ENCODE measurements around the gene CSRNP2.

CSRNP2 gene

GRCh38 chr12:51076236-51076930 lies 7.0 kb downstream of the CSRNP2 start:
- Histone ChIP-seq H3K27ac (ENCODE audit: low read length) (no peak overlapping the region), H3K4me3 (ENCODE audit: low read length) (no peak overlapping the region), H3K9ac (ENCODE audit: low read length) (no peak overlapping the region), H3K9me3 (ENCODE audit: control insufficient read depth, low read depth, low read length) (no peaks in the 10 kb centered on the region), H3K36me3 (ENCODE audit: control insufficient read depth, low read depth, low read length) (peaks cover 19% of the 10 kb centered on the region), H3K4me1 (ENCODE audit: control insufficient read depth, low read depth, low read length) (no peaks in the 10 kb centered on the region), H3K27me3 (ENCODE audit: control insufficient read depth, insufficient read depth, low read length) (no peaks in the 10 kb centered on the region)

DNA sequence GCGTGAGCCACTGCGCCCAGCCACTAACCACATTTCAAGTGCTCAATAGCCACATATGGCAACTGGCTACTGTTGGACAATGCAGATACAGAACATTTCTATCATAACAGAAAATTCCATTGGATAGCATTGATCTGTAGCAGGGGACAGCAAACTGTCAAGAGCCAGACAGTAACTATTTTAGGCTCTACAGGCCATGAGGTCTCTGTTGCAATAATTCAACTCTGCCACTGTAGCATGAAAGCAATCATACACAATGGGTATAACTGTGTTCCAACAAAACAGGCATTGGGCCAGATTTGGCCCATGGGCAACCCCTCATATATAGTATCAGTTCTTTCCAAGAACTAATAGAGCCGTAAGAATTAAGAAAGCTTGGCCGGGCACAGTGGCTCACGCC lies 8.0 kb downstream of the CSRNP2 start:
- no peaks in the 10 kb centered on the region for H3K9me3 ChIP-seq (ENCODE audit: control insufficient read depth, low read depth, low read length)

DNA sequence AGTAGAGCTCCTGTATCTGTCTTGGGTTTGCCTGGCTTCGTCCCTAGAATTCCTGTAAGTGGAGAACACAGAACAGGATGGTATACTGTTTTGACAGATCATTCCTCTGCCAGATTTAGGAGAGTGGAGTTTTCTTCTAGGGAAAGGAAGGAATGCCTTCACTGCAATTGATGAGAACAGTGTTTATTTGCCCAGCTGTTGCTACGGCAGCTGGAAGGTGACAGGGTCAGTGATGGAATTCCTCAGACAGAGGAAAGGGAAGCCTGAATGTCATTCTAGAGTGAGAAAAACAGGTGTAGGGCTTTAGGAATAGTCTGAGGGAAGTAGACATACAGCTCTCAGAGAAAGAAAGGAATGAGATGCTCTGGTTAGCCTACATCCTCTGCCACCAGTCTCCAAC lies 11.7 kb downstream of the CSRNP2 start:
- H3K4me3 ChIP-seq (ENCODE audit: low read length): no peak overlapping the region
- no peaks in the 10 kb centered on the region for H3K27me3 ChIP-seq (ENCODE audit: control insufficient read depth, insufficient read depth, low read length)
- no peaks in the 10 kb centered on the region for H3K9me3 ChIP-seq (ENCODE audit: control insufficient read depth, low read depth, low read length)
- H3K36me3 ChIP-seq (ENCODE audit: control insufficient read depth, low read depth, low read length): peaks cover 52% of the 10 kb centered on the region
- H3K27ac ChIP-seq (ENCODE audit: low read length): no peak overlapping the region
- H3K9ac ChIP-seq (ENCODE audit: low read length): no peak overlapping the region
- H3K4me1 ChIP-seq (ENCODE audit: control insufficient read depth, low read depth, low read length): no peaks in the 10 kb centered on the region

More for the DNA sequence above, 8.0 kb downstream of the CSRNP2 start:
- no peaks in the 10 kb centered on the region for H3K4me1 ChIP-seq (ENCODE audit: control insufficient read depth, low read depth, low read length)
- peaks cover 26% of the 10 kb centered on the region for H3K36me3 ChIP-seq (ENCODE audit: control insufficient read depth, low read depth, low read length)
- no peak overlapping the region for H3K9ac ChIP-seq (ENCODE audit: low read length)
- H3K27me3 ChIP-seq (ENCODE audit: control insufficient read depth, insufficient read depth, low read length): no peaks in the 10 kb centered on the region
- no peak overlapping the region for H3K27ac ChIP-seq (ENCODE audit: low read length)
- H3K4me3 ChIP-seq (ENCODE audit: low read length): no peak overlapping the region

GRCh38 chr12:51070004-51070403 lies 13.4 kb downstream of the CSRNP2 start:
- H3K36me3 ChIP-seq (ENCODE audit: control insufficient read depth, low read depth, low read length): peaks cover 64% of the 10 kb centered on the region
- H3K4me3 ChIP-seq (ENCODE audit: low read length): no peak overlapping the region
- no peaks in the 10 kb centered on the region for H3K9me3 ChIP-seq (ENCODE audit: control insufficient read depth, low read depth, low read length)
- no peak overlapping the region for H3K27ac ChIP-seq (ENCODE audit: low read length)
- no peaks in the 10 kb centered on the region for H3K27me3 ChIP-seq (ENCODE audit: control insufficient read depth, insufficient read depth, low read length)
- no peak overlapping the region for H3K9ac ChIP-seq (ENCODE audit: low read length)
- no peaks in the 10 kb centered on the region for H3K4me1 ChIP-seq (ENCODE audit: control insufficient read depth, low read depth, low read length)

GRCh38 chr12:51067771-51068170 lies 15.6 kb downstream of the CSRNP2 start:
- Histone ChIP-seq H3K4me1 (ENCODE audit: control insufficient read depth, low read depth, low read length) (no peaks in the 10 kb centered on the region), H3K36me3 (ENCODE audit: control insufficient read depth, low read depth, low read length) (peaks cover 75% of the 10 kb centered on the region), H3K27ac (ENCODE audit: low read length) (no peak overlapping the region), H3K4me3 (ENCODE audit: low read length) (no peak overlapping the region), H3K27me3 (ENCODE audit: control insufficient read depth, insufficient read depth, low read length) (no peaks in the 10 kb centered on the region), H3K9me3 (ENCODE audit: control insufficient read depth, low read depth, low read length) (no peaks in the 10 kb centered on the region), H3K9ac (ENCODE audit: low read length) (no peak overlapping the region)

DNA sequence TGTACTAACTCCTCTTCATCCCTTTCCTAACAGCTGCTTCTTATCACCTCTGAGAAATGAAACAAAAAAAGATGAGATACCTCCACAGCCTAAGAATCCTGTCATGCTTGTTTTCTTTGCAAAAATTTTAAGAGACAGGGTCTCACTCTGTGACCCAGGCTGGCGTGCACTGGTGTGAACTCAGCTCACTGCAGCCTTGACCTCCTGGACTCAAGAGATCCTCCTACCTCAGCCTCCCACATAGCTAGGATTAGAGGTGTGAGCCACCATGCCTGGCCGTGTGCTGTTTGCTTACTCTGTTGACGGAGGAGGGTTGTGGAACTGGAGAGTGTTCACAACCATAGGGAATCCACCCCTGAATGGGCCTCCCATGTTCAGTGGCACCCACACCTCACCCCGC lies 16.2 kb downstream of the CSRNP2 start:
- Histone ChIP-seq H3K27ac (ENCODE audit: low read length) (no peak overlapping the region), H3K27me3 (ENCODE audit: control insufficient read depth, insufficient read depth, low read length) (no peaks in the 10 kb centered on the region), H3K4me1 (ENCODE audit: control insufficient read depth, low read depth, low read length) (no peaks in the 10 kb centered on the region), H3K9ac (ENCODE audit: low read length) (no peak overlapping the region), H3K9me3 (ENCODE audit: control insufficient read depth, low read depth, low read length) (no peaks in the 10 kb centered on the region), H3K36me3 (ENCODE audit: control insufficient read depth, low read depth, low read length) (peaks cover 79% of the 10 kb centered on the region), H3K4me3 (ENCODE audit: low read length) (no peak overlapping the region)

DNA sequence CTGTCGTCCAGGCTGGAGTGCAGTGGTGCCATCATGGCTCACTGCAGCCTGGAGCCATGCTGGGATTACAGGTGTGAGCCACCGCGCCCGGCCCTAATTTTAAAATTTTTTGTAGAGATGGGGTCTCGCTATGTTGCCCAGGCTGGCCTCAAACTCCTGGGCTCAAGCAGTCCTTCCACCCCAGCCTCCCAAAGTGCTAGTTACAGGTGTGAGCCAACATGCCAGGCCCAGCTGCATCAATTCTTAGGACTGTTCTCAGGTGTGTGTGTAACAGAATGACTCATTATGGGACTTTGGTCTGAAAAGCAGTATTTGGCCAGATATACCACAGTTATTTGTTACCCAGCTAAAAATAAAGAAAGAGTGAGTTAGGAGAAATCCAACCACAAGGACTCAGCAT lies 17.9 kb downstream of the CSRNP2 start:
- H3K27ac ChIP-seq (ENCODE audit: low read length): no peak overlapping the region
- H3K4me3 ChIP-seq (ENCODE audit: low read length): no peak overlapping the region
- no peaks in the 10 kb centered on the region for H3K4me1 ChIP-seq (ENCODE audit: control insufficient read depth, low read depth, low read length)
- H3K9me3 ChIP-seq (ENCODE audit: control insufficient read depth, low read depth, low read length): no peaks in the 10 kb centered on the region
- H3K9ac ChIP-seq (ENCODE audit: low read length): no peak overlapping the region
- H3K36me3 ChIP-seq (ENCODE audit: control insufficient read depth, low read depth, low read length): peaks cover 73% of the 10 kb centered on the region
- no peaks in the 10 kb centered on the region for H3K27me3 ChIP-seq (ENCODE audit: control insufficient read depth, insufficient read depth, low read length)

DNA sequence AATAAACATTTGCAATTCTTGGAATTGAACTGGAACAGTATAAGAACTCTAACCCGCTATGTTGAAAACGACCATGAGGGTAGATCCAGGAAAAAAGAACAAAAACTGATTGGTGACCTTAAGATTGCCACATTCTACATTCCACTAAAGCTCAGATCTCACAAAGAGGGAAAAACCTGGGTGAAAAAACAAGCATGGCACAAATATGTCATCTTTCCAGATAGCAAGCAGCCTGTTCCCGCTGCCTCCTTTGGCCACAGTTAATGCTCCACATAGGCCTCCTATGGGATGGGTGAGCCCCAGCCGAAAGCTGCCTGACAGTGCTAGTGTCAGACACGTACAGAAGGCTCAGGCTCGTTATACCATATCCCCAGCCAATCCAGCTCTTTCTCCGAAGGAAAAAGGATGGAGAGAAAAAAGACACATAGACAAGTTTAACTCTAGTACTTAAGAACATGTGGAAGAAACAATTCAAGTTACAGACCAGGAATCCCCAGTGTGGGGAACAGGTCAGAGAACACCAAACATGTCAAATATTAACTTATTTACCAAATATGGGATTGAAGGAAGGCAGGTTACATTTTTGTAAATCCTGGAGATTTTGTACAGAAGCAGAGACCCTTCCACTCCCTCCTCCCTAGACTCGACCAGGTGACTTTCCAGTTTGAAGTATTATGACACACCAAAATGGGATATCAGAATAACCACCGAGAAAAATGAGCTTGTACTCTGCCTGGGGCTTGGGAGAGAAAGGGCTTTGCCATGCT lies 20.6 kb downstream of the CSRNP2 start:
- Histone ChIP-seq H3K27me3 (ENCODE audit: control insufficient read depth, insufficient read depth, low read length) (no peaks in the 10 kb centered on the region), H3K9ac (ENCODE audit: low read length) (no peak overlapping the region), H3K36me3 (ENCODE audit: control insufficient read depth, low read depth, low read length) (peaks cover 82% of the 10 kb centered on the region), H3K4me1 (ENCODE audit: control insufficient read depth, low read depth, low read length) (no peaks in the 10 kb centered on the region), H3K4me3 (ENCODE audit: low read length) (no peak overlapping the region), H3K27ac (ENCODE audit: low read length) (no peak overlapping the region), H3K9me3 (ENCODE audit: control insufficient read depth, low read depth, low read length) (no peaks in the 10 kb centered on the region)

DNA sequence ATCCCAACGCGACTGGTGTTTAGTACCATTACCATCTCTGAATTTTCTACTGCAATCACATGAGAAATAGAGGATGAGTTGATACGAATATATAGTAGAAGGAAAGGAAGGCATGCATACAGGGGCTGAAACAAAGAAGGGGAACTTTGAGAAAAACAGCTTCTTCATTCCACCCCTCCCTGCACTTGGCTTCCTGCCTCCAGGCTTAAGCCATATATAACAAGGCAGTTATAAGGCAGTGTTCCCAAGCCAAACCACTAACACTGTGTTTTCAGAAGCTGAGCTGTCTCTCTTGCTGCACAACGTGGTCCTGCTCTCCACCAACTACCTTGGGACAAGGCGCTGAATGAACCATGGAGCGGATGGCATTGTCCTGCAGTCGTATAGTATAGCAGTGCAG lies 24.3 kb downstream of the CSRNP2 start:
- H3K4me1 ChIP-seq (ENCODE audit: control insufficient read depth, low read depth, low read length): no peaks in the 10 kb centered on the region
- no peaks in the 10 kb centered on the region for H3K9me3 ChIP-seq (ENCODE audit: control insufficient read depth, low read depth, low read length)
- H3K9ac ChIP-seq (ENCODE audit: low read length): no peak overlapping the region
- no peaks in the 10 kb centered on the region for H3K27me3 ChIP-seq (ENCODE audit: control insufficient read depth, insufficient read depth, low read length)
- no peak overlapping the region for H3K27ac ChIP-seq (ENCODE audit: low read length)
- H3K4me3 ChIP-seq (ENCODE audit: low read length): no peak overlapping the region
- H3K36me3 ChIP-seq (ENCODE audit: control insufficient read depth, low read depth, low read length): peaks cover 69% of the 10 kb centered on the region

DNA sequence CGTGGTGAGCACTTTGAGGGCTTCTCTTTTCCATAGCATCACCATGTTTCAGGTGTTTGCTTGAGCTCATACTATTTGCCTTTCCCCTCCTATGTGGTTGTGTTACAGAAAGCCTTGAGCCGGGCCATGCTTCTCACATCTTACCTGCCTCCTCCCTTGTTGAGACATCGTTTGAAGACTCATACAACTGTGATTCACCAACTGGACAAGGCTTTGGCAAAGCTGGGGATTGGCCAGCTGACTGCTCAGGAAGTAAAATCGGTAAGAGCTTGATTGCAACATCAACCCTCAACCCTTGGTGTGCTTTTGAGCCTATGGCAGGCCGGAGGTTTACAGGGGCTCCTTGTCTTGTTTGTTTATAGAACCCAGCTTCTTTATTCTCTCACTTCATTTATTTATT lies 27.2 kb downstream of the CSRNP2 start:
- H3K4me3 ChIP-seq (ENCODE audit: low read length): no peak overlapping the region
- no peak overlapping the region for H3K9ac ChIP-seq (ENCODE audit: low read length)
- no peaks in the 10 kb centered on the region for H3K9me3 ChIP-seq (ENCODE audit: control insufficient read depth, low read depth, low read length)
- no peaks in the 10 kb centered on the region for H3K4me1 ChIP-seq (ENCODE audit: control insufficient read depth, low read depth, low read length)
- H3K36me3 ChIP-seq (ENCODE audit: control insufficient read depth, low read depth, low read length): peaks cover 53% of the 10 kb centered on the region
- no peaks in the 10 kb centered on the region for H3K27me3 ChIP-seq (ENCODE audit: control insufficient read depth, insufficient read depth, low read length)
- no peak overlapping the region for H3K27ac ChIP-seq (ENCODE audit: low read length)

DNA sequence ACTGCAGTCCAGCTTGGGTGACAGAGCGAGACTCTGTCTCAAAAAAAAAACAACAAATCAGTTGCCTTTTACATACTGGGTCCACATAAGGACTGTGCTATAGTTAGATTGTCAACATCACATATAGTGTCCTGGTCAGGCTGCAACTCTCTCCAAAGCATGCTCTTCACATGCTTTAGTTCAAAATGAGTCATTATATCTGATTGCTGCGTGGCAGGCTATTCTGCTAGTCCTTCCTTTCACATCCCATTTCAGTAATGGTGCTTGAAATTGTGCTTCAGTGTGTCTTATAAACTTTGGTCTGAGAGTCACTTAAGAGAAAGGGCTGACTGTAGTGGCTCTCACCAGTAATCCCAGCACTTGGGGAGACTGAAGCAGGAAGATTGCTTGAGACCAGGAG lies 28.3 kb downstream of the CSRNP2 start:
- Histone ChIP-seq H3K27me3 (ENCODE audit: control insufficient read depth, insufficient read depth, low read length) (no peaks in the 10 kb centered on the region), H3K4me3 (ENCODE audit: low read length) (no peak overlapping the region), H3K9me3 (ENCODE audit: control insufficient read depth, low read depth, low read length) (no peaks in the 10 kb centered on the region), H3K27ac (ENCODE audit: low read length) (no peak overlapping the region), H3K9ac (ENCODE audit: low read length) (no peak overlapping the region), H3K36me3 (ENCODE audit: control insufficient read depth, low read depth, low read length) (peaks cover 49% of the 10 kb centered on the region), H3K4me1 (ENCODE audit: control insufficient read depth, low read depth, low read length) (no peaks in the 10 kb centered on the region)

DNA sequence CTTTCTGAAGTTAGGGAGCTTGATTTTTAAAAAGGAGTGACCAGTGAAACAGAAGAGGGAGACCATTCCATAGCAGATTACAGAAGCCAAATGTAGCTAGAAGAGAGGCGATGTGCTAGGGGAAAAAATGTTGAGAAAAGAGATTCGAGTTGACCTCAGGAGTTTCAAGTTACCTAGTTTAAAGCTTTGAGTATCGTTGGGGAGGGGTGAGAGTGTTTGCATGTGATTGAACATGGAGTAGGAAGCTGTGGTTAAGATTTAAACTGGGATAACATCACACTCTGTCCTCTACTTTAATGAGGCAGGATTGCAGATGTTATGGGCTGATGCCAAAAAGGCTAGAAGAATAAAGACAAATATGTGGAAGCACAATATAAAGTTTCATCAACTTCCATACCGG lies 31.6 kb downstream of the CSRNP2 start:
- Histone ChIP-seq H3K27me3 (ENCODE audit: control insufficient read depth, insufficient read depth, low read length) (no peaks in the 10 kb centered on the region), H3K9ac (ENCODE audit: low read length) (no peak overlapping the region), H3K4me3 (ENCODE audit: low read length) (no peak overlapping the region), H3K36me3 (ENCODE audit: control insufficient read depth, low read depth, low read length) (peaks cover 25% of the 10 kb centered on the region), H3K4me1 (ENCODE audit: control insufficient read depth, low read depth, low read length) (peaks cover 6% of the 10 kb centered on the region), H3K27ac (ENCODE audit: low read length) (no peak overlapping the region), H3K9me3 (ENCODE audit: control insufficient read depth, low read depth, low read length) (no peaks in the 10 kb centered on the region)
